H1 (cell line): ENCODE measurements around the gene ARL10. TPM values are rescaled to one million over a fixed set of nuclear protein-coding genes. Genes with fewer than 3 reads are reported as not detected.

Experiments used
- RFX5 ChIP-seq: IDR thresholded peaks from 2 replicates; pipeline ENCODE4 v1.6.1; 2011; ENCODE audit warnings: low read depth, low read length, improper control_type of control experiment, borderline replicate concordance
- SP1 ChIP-seq: IDR thresholded peaks from 2 replicates; pipeline ENCODE4 v1.6.1; 2011; ENCODE audit warnings: low read depth, low read length
- TAF7 ChIP-seq: optimal IDR thresholded peaks from 2 replicates; pipeline ENCODE3; 2011; ENCODE audit warnings: low read depth, mild to moderate bottlenecking, inconsistent platforms, low read length, moderate library complexity, borderline replicate concordance
- polyA plus RNA-seq, 7 experiments: library from polyadenylated mRNA; depleted of rRNA in 3 of 7; stranded (reverse) in 5 of 7; unstranded in 2 of 7; fragments of >200 nt in 5 of 7; fragments of 200-250 nt in 2 of 7; gene quantifications; 1 replicate in 5 of 7; 2 replicates in 1 of 7; 4 replicates in 1 of 7; pipeline versions ENCODE4 v1.2.1 to v1.2.3, GENCODE V29; 2011 to 2013; ENCODE audit warnings: missing spikeins in 2 of 7, mixed read lengths in 2 of 7
- total RNA-seq: library from RNA; stranded (reverse); fragmentation: NEBNext Ultra II Directional; extraction: Animal tissue kit (Norgen Biotek cat#: 25700); gene quantifications from 2 replicates; pipeline ENCODE4 v1.2.1, GENCODE V29; 2021

The ARL10 gene
- total and polyA plus RNA-seq, 2 of the 8 experiments (the other 6 are each of a cell fraction or from before 2014, with no cell fraction given): 3.1 to 7.4 TPM

DNA sequence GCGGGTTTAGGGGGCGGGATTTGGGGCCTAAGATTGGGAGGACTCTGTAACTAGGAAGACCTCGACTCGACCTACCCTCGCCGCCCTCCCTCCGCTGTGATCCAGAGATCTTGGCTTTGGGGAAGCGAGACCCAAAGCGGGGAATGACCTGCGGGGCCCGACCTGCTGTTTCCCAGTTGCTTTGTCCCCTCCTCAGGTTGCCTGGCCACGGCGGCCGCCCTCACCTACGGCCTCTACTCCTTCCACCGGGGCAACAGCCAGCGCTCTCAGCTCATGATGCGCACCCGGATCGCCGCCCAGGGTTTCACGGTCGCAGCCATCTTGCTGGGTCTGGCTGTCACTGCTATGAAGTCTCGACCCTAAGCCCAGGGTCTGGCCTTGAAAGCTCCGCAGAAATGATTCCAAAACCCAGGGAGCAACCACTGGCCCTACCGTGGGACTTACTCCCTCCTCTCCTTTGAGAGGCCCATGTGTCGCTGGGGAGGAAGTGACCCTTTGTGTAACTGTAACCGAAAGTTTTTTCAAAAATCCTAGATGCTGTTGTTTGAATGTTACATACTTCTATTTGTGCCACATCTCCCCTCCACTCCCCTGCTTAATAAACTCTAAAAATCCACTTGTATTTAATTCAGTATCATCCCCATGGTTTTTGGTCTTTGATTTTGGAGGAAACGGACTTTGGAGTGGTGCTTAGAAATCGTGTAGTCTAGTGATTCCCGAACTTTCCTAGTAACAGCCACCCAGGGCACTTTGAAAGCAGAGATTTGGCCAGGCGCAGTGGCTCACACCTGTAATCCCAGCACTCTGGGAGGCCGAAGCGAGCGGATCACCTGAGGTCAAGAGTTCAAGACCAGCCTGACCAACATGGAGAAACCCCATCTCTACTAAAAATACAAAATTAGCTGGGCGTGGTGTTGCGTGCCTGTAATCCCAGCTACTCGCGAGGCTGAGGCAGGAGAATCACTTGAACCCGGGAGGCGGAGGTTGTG lies 24.1 kb downstream of the ARL10 start (continued):
- TF ChIP-seq SP1 (0 out of 2 replicates have a peak, but pooled peaks have one; percentile 1), TAF7 (no peak), RFX5 (no peak)
